ENCODE measurements around the gene FLNB. TPM values are rescaled to one million over a fixed set of nuclear protein-coding genes. Genes with fewer than 3 reads are reported as not detected.

The FLNB gene
- total RNA-seq, 1 donor from 2014 or later: 115 TPM

GRCh38 chr3:58153371-58153770 lies 145.1 kb downstream of the FLNB start:
- Histone ChIP-seq H3K36me3 (peaks cover 70% of the 10 kb centered on the region), H3K27ac (no peak overlapping the region), H3K4me1 (no peaks in the 10 kb centered on the region), H3K27me3 (no peaks in the 10 kb centered on the region), H3K9me3 (no peaks in the 10 kb centered on the region), H3K4me3 (no peak overlapping the region)
- TF ChIP-seq CTCF (IDR thresholded peaks at IDR 0.05): no peak
- ATAC-seq (no peak), DNase-seq (peak; percentile 33)
- intact Hi-C loops (cut with DNase I): no loop called here

- ATAC-seq: no peak
- no peak for DNase-seq
- no peak overlapping the region for H3K27ac ChIP-seq
- intact Hi-C loops (cut with DNase I): no loop called here
- H3K9me3 ChIP-seq: no peaks in the 10 kb centered on the region
- H3K4me1 ChIP-seq: no peaks in the 10 kb centered on the region
- no peak for TF ChIP-seq CTCF (IDR thresholded peaks at IDR 0.05)
- H3K27me3 ChIP-seq: no peaks in the 10 kb centered on the region
- peaks cover 74% of the 10 kb centered on the region for H3K36me3 ChIP-seq
- no peak overlapping the region for H3K4me3 ChIP-seq
Observed at GRCh38 chr3:58154626-58155449, 146.6 kb downstream of the FLNB start.

- Histone ChIP-seq H3K9me3 (no peaks in the 10 kb centered on the region), H3K4me1 (no peaks in the 10 kb centered on the region), H3K36me3 (peaks cover 70% of the 10 kb centered on the region), H3K27me3 (no peaks in the 10 kb centered on the region), H3K4me3 (no peak overlapping the region), H3K27ac (no peak overlapping the region)
- ATAC-seq: no peak
- no peak for DNase-seq
- intact Hi-C loops (cut with DNase I): no loop called here
- no peak for TF ChIP-seq CTCF (IDR thresholded peaks at IDR 0.05)
Observed at GRCh38 chr3:58155838-58156237, 147.6 kb downstream of the FLNB start.

- intact Hi-C loops (cut with DNase I): no loop called here
Observed at GRCh38 chr3:58157700-58158099, 149.5 kb downstream of the FLNB start.

GRCh38 chr3:58158442-58159153 lies 150.4 kb downstream of the FLNB start:
- no peaks in the 10 kb centered on the region for H3K9me3 ChIP-seq
- no peak overlapping the region for H3K27ac ChIP-seq
- intact Hi-C loops (cut with DNase I): no loop called here

More at GRCh38 chr3:58157700-58158099, 149.5 kb downstream of the FLNB start:
- Histone ChIP-seq H3K27me3 (no peaks in the 10 kb centered on the region), H3K9me3 (no peaks in the 10 kb centered on the region), H3K27ac (no peak overlapping the region), H3K4me1 (peaks cover 2% of the 10 kb centered on the region), H3K36me3 (peaks cover 67% of the 10 kb centered on the region), H3K4me3 (no peak overlapping the region)
- no peak for TF ChIP-seq CTCF (IDR thresholded peaks at IDR 0.05)
- DNase-seq (no peak), ATAC-seq (no peak)

More at GRCh38 chr3:58158442-58159153, 150.4 kb downstream of the FLNB start:
- TF ChIP-seq CTCF (IDR thresholded peaks at IDR 0.05): no peak
- DNase-seq (no peak), ATAC-seq (no peak)
- H3K4me1 ChIP-seq: peaks cover 11% of the 10 kb centered on the region
- H3K36me3 ChIP-seq: peaks cover 64% of the 10 kb centered on the region
- H3K27me3 ChIP-seq: no peaks in the 10 kb centered on the region
- H3K4me3 ChIP-seq: no peak overlapping the region

Measured in upper lobe of right lung (tissue), 1 donor.